A673 (cell line): ENCODE measurements around the gene OR8S1.

Source experiments
- CTCF ChIP-seq: fragments of 300-800, 200-600 bp; sonication (generic); conservative IDR thresholded peaks from 2 replicates; pipeline ENCODE4 v1.5.1; 2017; ENCODE audit warnings: low read depth, mild to moderate bottlenecking, antibody characterized with exemption, low read length, moderate library complexity, mixed read lengths
- EZH2 ChIP-seq: fragments of 200-600 bp; sonication (generic); IDR thresholded peaks from 2 replicates; pipeline ENCODE4 v1.6.1; 2017; ENCODE audit warnings: borderline replicate concordance, low read depth, mild to moderate bottlenecking, mixed read lengths, antibody characterized with exemption, low read length; ENCODE audit not compliant: poor library complexity, severe bottlenecking

DNA sequence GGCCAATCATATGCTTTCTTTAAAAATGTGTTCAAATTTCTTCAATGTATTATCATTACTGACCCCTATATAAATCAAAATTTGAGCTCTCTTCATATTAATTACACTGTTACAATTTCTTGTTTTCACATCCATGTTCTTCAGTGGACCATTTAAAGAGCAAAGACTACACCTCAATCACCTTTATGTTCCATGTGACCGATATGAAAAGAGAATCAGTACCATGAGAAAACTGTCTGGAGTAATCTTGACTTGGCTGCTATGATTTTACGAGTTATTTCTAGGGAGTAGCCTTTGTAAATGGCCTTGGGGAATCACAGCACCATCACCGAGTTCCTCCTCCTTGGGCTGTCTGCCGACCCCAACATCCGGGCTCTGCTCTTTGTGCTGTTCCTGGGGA, at the start of gene OR8S1:
- TF ChIP-seq CTCF (no peak), EZH2 (no peak)
